Measurements from ENCODE around the gene HMCN2. TPM values are rescaled to one million over a fixed set of nuclear protein-coding genes. Genes with fewer than 3 reads are reported as not detected.

The HMCN2 gene
- total RNA-seq, 1 experiment from 2014 or later = 8.6 TPM

DNA sequence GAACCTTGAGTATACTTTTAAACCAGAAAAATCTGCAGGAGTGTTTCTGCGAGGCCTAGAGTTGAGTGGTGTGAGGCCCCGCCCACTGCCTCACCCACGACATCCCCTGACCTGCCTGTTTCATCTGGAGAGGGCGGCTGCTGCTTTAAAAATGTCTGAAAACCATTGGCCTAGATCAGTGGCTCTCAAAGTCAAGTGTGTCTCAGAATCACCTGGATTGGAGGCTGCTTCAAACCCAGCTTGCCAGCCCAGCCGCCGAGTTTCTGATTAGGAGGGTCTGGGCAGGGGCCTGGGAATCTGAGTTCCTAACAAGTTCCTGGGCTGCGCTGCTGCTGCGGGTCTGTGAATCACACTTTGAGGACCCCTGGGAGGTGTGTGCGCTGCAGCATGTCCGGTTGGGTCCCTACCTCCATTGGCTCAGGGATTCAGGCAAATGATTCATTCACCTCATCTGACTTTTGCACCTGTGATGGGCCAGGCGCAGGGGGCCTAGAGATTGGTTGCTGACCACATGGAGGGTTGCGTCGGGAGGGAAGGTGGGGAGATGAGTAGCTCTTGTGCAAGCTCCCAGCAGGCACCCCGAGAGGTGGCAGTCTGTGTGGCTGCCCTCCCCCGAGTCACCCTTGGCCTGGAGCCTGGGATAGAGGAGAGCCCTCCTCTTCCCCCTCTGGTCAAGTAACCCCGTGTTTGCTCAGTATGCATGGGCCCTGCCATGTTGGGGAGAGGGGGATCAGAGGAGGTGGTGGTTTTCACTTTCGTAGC, 27.6 kb upstream of the HMCN2 start:
- no peaks in the 10 kb centered on the region for H4K20me1 ChIP-seq (ENCODE audit: control insufficient read depth, insufficient read depth, insufficient read length)
- H3K27me3 ChIP-seq (ENCODE audit: insufficient read depth, low read length) = no peaks in the 10 kb centered on the region
- Mint-ChIP-seq H3K9me3 (no peaks in the 10 kb centered on the region), H3K36me3 (ENCODE audit: insufficient read depth in 1 of 3, low read depth in 3 of 3) (peaks cover 4 to 13% (median 9%) of the 10 kb centered on the region in 3 experiments; a peak in 5 of 7 replicates), H3K4me1 (peaks cover 17 to 46% of the 10 kb centered on the region in 2 experiments), H3K27ac (0 out of 7 replicates have a peak overlapping the region, but pooled peaks of 1 of the 3 experiments have one; percentile 22), H3K4me3 (no peak overlapping the region), H3K27me3 (ENCODE audit: low read depth) (peaks cover 4% of the 10 kb centered on the region; the same call in 1 of the 2 replicates)
- H2BK20ac ChIP-seq (ENCODE audit: low read depth, low read length, poor library complexity, severe bottlenecking) = no peak overlapping the region
- DNase-seq = no peak
- no peak overlapping the region for H4K91ac ChIP-seq (ENCODE audit: insufficient read length, low read depth, low read length)
- no peaks in the 10 kb centered on the region for H3K79me1 ChIP-seq (ENCODE audit: insufficient read depth, low read depth, low read length, poor library complexity, severe bottlenecking)
- no peak overlapping the region for H3K56ac ChIP-seq (ENCODE audit: insufficient read length, low read depth, low read length)
- H3K4ac ChIP-seq (ENCODE audit: low read depth, low read length) = no peak overlapping the region
- no peak overlapping the region for H2BK12ac ChIP-seq (ENCODE audit: insufficient read length, low read depth, low read length)
- no CpG with 5 or more reads among the region's 17 CpGs for WGBS (ENCODE audit: extremely low coverage, insufficient read length, low lambda C conversion rate)
- no peak overlapping the region for H3K9ac ChIP-seq (ENCODE audit: extremely low read depth, insufficient read length, low read length)
- TF ChIP-seq, protein P1, sequence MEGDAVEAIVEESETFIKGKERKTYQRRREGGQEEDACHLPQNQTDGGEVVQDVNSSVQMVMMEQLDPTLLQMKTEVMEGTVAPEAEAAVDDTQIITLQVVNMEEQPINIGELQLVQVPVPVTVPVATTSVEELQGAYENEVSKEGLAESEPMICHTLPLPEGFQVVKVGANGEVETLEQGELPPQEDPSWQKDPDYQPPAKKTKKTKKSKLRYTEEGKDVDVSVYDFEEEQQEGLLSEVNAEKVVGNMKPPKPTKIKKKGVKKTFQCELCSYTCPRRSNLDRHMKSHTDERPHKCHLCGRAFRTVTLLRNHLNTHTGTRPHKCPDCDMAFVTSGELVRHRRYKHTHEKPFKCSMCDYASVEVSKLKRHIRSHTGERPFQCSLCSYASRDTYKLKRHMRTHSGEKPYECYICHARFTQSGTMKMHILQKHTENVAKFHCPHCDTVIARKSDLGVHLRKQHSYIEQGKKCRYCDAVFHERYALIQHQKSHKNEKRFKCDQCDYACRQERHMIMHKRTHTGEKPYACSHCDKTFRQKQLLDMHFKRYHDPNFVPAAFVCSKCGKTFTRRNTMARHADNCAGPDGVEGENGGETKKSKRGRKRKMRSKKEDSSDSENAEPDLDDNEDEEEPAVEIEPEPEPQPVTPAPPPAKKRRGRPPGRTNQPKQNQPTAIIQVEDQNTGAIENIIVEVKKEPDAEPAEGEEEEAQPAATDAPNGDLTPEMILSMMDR (conservative IDR thresholded peaks at IDR 0.05) = no peak
- no peak overlapping the region for H3K14ac ChIP-seq (ENCODE audit: insufficient read depth, low read length)
- H3K23ac ChIP-seq (ENCODE audit: insufficient read length, low read depth, low read length) = no peak overlapping the region
- H3K27ac ChIP-seq (ENCODE audit: insufficient read length, low read depth, low read length) = no peak overlapping the region
- no peak overlapping the region for H3T11ph ChIP-seq (ENCODE audit: low read length)
- no peak overlapping the region for H2AK5ac ChIP-seq (ENCODE audit: insufficient read length, low read length)
- no peak overlapping the region for H4K8ac ChIP-seq (replicated peaks; ENCODE audit: insufficient read length, low read depth, low read length)
- no peak overlapping the region for H2BK120ac ChIP-seq (ENCODE audit: low read depth, low read length, poor library complexity, severe bottlenecking)
- no peaks in the 10 kb centered on the region for H3K79me2 ChIP-seq (ENCODE audit: insufficient read depth, low read length)
- no peak overlapping the region for H3K18ac ChIP-seq (ENCODE audit: insufficient read length, low read depth, low read length)
- no peaks in the 10 kb centered on the region for H3K23me2 ChIP-seq (ENCODE audit: insufficient read length, low read depth, low read length, poor library complexity, severe bottlenecking)
- H2BK15ac ChIP-seq (ENCODE audit: low read depth, low read length) = no peak overlapping the region
- H3K4me1 ChIP-seq (ENCODE audit: insufficient read depth, low read length) = no peaks in the 10 kb centered on the region
- no peak overlapping the region for H4K5ac ChIP-seq (ENCODE audit: insufficient read length, low read depth, low read length)
- H2BK5ac ChIP-seq (ENCODE audit: insufficient read length, low read length) = no peak overlapping the region
- no peak overlapping the region for H3K4me2 ChIP-seq (ENCODE audit: insufficient read depth, insufficient read length, low read length)
- no peaks in the 10 kb centered on the region for H3K9me3 ChIP-seq (ENCODE audit: control insufficient read depth, low read depth, low read length)
- H2AFZ ChIP-seq (ENCODE audit: low read length) = no peak overlapping the region

All from H9 (cell line).